ENCODE data around the gene DMRTA2.
"Not testable (repeated sequence)": the region's sequence is repeated elsewhere in the genome, so short reads cannot be mapped to it uniquely, and the experiment has no call there.

DMRTA2 gene

DNA sequence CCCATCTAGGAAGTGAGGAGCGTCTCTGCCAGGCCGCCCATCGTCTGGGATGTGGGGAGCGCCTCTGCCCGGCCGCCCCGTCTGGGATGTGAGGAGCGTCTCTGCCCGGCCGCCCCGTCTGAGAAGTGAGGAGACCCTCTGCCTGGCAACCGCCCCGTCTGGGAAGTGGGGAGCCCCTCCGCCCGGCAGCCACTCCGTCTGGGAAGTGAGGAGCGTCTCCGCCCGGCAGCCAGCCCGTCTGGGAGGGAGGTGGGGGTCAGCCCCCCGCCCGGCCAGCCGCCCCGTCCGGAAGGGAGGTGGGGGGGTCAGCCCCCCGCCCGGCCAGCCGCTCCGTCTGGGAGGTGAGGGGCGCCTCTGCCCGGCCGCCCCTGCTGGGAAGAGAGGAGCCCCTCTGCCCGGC lies 41.7 kb downstream of the DMRTA2 start:
- not testable (repeated sequence) for DNase-seq (ENCODE audit: low spot score)

DNA sequence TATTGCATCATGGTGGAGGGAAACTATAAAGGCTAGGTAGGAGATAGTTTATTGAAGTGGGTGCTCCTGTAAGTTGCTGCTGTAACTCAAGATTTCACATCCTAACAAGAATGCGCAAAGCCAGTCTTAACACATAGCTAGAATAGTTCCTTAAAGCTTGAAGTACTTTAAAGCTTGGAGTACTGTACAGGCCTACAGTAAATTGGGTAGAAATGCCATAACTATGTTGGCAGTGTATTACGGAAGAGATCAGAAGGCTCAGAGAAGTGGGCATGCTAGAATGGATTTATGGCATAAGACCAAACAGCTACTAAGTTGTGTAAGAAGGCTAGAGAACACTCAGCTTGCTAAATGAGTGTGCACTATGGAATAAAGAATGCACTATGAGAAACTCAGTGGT lies 44.5 kb downstream of the DMRTA2 start:
- DNase-seq (ENCODE audit: low spot score), result no peak

- DNase-seq (ENCODE audit: low spot score), result no peak
Observed at GRCh38 chr1:50373532-50373931, 49.7 kb downstream of the DMRTA2 start.

DNA sequence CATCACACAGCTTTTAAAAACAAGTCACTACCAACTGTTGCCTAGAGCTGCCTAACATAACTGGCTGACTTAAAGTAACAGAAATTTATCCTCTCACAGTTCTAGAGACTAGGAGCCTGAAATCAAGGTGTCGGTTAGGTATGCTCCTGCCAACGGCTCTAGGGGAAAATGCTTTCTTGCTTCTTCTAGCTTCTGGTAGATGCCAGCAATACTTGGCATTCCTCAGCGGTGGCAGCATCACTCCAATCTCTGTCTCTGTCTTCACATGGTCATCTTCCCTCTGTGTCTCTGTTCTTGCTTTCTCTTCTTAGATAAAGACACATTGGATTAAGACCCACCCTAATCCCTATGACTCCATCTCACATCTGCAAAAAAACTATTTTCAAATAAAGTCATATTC lies 51.5 kb downstream of the DMRTA2 start:
- DNase-seq (ENCODE audit: low spot score), result no peak

DNA sequence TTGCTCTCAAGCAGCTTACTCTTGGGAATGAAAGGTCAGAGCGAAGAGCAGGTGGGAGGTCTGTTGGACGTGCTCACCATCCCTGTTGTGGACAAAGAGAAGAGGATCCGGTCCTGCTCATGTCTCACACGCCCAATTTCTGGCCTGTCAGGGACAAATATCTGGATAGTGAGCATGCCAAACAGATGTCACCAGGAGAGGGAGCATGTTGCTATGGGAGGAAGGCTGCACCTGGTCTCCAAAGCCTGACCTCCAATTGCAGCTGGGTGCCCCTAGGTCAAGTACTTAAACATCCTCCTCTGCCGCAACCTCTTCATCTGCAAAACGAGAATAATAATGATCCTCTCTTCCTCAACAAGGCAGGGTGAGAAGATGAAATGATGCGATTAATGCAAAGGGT lies 53.4 kb downstream of the DMRTA2 start:
- peak; percentile 20 for DNase-seq (ENCODE audit: low spot score)

DNA sequence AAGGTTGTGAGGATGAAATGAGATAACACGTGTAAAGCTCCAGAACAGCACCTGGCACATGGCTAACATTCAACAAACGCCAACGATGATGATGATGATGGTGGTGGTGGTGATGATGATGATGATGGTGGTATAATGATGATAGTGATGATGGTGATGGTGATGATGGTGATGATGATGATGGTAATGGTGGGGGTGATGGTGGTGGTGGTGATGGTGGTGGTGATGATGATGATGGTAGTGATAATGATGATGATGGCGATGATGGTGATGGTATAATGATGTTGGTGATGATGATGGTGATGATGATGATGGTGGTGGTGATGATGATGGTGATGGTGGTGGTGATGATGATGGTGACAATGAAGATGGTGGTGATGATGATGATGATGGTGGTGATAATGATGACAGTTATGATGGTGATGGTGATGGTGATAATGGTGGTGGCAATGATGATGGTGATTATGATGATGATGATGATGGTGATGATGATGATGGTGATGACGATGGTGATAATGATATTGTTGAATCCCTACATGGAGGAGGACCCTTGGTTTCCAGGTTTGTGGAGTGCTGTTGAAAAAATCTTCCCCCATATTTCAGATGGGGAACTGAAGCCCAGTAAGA lies 54.1 kb downstream of the DMRTA2 start:
- no peak for DNase-seq (ENCODE audit: low spot score)

DNA sequence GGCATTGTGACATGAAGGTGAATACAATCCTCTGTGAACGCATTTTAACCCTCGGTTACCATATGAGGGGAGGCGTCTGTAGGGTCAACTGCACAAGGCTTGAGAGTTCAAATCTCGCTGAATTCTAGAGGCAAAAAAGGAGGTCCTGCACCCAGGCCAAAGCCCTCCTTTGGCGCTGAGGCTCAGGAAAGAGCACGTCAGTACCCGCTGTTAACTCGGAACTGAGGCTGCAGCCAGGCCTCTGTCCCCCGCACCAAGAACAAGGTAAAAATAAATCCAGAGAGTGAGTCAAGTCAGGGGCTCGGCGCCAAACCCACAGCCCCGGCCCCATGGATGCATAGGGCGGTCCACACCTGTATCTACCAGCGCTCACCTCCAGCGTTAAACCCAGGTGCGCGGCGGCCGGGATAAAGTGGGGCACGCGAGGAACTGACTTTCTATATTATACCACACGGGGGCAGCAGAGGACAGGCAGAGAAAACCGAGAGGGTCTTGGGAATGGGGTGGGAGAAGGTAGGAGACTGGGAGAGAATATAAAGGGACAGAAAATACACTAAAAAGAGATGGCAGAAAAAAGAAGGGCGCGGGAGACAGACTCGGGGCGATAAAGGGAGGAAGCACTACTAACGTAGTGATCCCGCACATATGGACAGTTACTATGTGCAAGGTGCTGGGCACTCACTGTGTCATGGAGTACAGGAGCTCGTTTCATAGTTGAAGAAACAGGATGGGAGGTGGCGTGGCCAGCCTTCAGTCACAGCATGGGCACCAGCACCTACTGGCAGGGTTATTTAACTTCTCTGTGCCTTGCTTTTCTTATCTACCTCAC lies 54.9 kb downstream of the DMRTA2 start:
- peak; percentile 14 for DNase-seq (ENCODE audit: low spot score)
